Stimulated activated CD8-positive, alpha-beta memory T cell treated with anti-CD3 and anti-CD28 coated beads, Interleukin-15, amount 100 ng/mL, for 24 hours (primary cell): ENCODE results near the gene BBOX1.
"Not testable (repeated sequence)": the region's sequence is repeated elsewhere in the genome, so short reads cannot be mapped to it uniquely, and the experiment has no call there.

Source experiments
- DNase-seq: peaks from one replicate; pipeline ENCODE4 v3.0.0-alpha.2; 2020; ENCODE audit warnings: low read depth

BBOX1 gene

GRCh38 chr11:27084518-27084917, 43.9 kb downstream of the BBOX1 start:
- DNase-seq, result no peak

GRCh38 chr11:27085111-27085510, 44.5 kb downstream of the BBOX1 start:
- no peak for DNase-seq

DNA sequence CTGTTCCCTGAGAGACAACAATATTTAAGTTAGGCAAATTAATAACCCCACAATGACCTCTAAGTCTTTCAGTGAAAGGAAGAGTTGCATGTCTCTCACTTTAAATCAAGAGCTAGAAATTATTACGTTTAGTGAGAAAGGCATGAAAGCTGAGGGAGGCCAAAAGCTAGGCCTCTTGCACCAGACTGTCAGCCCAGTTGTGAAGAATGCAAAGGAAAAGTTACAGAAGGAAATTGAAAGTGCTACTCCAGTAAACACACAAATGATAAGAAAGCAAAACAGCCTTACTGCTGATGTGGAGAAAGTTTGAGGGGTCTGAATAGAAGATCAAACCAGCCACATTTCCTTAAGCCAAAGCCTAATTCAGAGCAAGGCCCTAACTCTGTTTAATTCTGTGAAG, 45.0 kb downstream of the BBOX1 start:
- no peak for DNase-seq

- no peak for DNase-seq
These were observed 46.8 kb downstream of the BBOX1 start for GRCh38 chr11:27087432-27087831.

DNA sequence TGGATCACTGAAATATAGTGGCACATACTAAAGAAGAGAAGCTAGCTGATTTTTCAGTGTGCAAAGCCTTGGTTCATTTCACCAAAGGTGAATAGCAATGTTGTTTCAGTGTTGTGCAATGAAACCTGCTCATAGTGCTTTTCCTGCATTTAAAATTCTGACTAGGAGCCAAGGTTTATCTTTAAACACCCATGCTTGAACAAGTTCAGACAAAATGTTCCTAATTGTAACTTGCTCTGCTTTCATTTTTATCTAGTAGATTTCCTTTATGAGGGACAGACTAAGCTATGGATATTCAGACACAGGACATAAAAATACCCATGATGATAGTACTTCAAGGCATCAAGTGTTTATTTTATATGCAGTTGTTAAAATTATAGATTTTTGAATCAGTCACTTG, 47.7 kb downstream of the BBOX1 start:
- DNase-seq, result no peak

DNA sequence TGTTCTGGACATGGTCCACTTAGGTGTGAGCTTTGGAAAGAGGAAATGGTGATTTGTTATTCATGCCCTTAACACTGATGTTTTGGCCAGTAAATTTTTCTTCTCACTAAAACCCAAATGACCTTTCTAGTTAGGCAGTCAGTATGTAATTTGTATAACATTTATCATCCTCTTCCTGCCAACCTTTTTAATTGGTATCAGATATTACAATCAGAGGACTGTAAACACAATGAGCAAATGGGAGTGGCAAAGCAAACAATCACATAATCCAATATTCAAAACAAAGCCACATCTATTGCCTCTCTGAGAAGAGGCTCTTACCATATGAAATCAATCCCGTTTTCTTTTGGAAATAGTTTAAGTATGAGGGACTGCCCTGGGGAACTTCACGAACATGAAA, 49.1 kb downstream of the BBOX1 start:
- no peak for DNase-seq

DNA sequence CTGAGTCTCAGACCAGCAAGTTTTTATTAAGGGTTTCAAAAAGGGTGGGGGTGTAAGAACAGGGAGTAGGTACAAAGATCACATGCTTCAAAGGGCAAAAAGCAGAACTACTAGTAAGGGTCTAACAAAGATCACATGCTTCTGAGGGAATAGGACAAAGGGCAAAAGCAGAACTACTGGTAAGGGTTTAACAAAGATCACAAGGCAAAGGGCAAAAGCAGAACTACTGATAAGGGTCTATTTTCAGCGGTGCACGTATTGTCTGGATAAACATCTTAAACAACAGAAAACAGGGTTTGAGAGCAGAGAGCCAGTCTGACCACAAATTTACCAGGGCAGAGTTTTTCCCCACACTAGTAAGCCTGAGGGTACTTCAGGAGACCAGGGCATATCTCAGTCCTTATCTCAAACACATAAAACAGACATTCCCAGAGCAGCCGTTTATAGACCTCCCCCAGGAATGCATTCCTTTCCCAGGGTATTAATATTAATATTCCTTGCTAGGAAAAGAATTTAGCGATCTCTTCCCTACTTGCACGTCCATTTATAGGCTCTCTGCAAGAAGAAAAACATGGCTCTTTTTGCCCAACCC, 49.8 kb downstream of the BBOX1 start:
- not testable (repeated sequence) for DNase-seq

- DNase-seq, result no peak
These were observed 53.5 kb downstream of the BBOX1 start for GRCh38 chr11:27094120-27094519.

DNA sequence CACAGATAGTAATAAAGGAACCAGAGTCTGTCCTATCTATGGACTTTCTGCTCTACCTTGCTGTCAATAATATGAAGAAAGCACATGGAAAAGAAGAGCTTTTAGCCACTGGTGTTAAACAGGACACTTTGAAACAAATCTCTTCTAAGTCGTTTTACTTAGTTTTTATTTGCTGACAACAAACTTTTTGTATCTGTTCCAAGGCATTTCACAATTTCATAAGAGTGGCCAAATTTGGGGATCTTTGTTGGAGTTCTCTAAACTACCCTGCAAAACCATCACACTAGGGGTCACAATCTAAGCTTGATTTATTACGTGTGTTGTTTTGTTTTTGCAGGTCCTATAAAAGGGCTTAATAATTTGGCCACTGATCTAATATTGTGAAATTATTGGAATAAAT, 54.4 kb downstream of the BBOX1 start:
- DNase-seq, result no peak

- no peak for DNase-seq
These were observed 55.3 kb downstream of the BBOX1 start for GRCh38 chr11:27095887-27096286.

DNA sequence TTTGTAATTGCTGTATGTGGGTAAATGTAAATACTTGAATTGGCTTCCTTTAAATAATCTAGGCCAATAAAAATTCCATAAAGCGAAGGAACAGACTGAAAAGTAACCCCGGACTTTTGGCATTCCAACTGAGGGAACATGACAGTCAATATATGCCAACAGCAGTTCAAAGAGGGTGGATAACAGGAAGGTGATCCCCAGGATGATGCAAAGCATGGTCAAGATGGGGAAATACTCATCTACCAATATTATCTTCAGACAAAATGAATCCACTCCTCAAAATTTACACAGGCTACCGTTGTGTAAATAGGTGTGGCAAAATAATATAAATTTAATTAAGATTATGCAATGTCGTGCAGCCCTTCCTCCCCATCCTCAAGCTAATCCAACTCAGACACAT, 56.9 kb downstream of the BBOX1 start:
- DNase-seq, result no peak

- DNase-seq, result no peak
These were observed 59.9 kb downstream of the BBOX1 start for GRCh38 chr11:27100534-27100933.

GRCh38 chr11:27107548-27107947, 66.9 kb downstream of the BBOX1 start:
- no peak for DNase-seq

GRCh38 chr11:27108809-27109208, 68.2 kb downstream of the BBOX1 start:
- DNase-seq, result no peak

DNA sequence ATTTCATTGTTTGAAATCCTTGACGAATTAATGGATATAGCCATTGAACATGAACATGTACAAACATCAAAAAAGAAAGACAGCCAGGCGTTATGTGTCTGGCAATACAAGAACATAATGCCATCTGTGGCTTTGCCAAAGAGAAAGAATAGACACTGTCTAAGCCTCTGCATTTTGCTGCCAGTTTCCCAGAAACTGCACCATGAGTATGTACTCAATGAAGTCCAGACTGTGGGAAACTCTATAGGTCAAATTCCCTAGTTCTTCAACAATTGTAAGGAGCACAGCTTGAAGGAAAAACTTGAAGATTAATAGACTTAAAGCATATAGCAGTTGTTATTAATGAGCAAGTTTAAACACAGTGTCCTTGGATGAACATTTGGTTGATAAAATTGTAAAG, 71.3 kb downstream of the BBOX1 start:
- DNase-seq, result no peak

DNA sequence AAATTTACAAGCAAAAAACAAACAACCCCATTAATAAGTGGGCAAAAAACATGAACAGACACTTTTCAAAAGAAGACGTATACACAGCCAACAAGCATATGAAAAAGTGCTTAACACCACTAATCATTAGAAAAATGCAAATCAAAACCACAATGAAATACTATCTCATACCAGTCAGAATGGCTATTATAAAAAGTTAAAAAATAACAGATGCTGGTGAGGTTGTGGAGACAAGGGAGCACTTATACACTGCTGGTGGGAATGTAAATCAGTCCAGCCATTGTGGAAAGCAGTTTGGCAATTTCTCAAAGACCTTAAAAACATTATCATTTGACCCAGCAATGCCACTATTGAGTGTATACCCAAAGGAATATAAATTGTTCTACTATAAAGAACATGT, 72.3 kb downstream of the BBOX1 start:
- DNase-seq, result no peak

GRCh38 chr11:27115051-27115650, 74.5 kb downstream of the BBOX1 start:
- no peak for DNase-seq

- DNase-seq, result no peak
These were observed 76.1 kb downstream of the BBOX1 start for GRCh38 chr11:27116684-27117083.

GRCh38 chr11:27118371-27118770, 77.8 kb downstream of the BBOX1 start:
- no peak for DNase-seq

- DNase-seq, result no peak
These were observed 78.3 kb downstream of the BBOX1 start for GRCh38 chr11:27118949-27119348.

DNA sequence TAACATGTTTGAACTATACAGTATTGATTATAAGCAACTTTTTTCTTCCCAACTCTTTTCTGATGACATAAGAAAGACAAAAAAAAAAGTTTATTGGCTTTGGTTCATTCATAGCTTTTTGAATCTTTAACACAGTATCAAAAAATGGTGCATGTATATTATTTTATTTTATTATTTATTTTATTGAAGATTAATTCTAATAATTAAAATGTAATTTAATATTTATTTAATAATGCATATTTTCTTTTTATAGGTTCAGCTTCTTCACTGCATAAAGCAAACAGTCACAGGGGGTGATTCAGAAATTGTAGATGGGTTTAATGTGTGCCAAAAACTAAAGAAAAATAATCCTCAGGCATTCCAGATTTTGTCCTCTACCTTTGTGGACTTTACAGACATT, 78.8 kb downstream of the BBOX1 start:
- no peak for DNase-seq

DNA sequence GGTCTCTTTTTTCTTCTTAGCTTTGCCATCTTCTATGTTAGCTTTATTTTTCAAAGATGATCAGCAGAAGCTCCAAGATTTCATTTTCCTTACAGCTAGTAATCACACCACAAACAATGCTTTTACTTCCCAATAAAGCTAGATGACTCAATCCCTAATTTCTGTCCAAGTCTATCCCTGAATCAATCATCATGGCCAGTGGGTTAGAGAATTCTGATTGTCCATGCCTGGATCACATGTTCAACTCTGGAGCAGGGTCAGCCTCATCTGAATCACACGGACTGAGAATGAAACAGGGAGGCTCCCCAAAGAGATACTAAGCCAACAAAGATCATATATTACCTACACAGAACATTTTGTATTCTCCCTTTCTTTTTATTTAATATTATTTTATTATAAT, 79.6 kb downstream of the BBOX1 start:
- DNase-seq, result no peak

- no peak for DNase-seq
These were observed 81.4 kb downstream of the BBOX1 start for GRCh38 chr11:27122001-27122400.

DNA sequence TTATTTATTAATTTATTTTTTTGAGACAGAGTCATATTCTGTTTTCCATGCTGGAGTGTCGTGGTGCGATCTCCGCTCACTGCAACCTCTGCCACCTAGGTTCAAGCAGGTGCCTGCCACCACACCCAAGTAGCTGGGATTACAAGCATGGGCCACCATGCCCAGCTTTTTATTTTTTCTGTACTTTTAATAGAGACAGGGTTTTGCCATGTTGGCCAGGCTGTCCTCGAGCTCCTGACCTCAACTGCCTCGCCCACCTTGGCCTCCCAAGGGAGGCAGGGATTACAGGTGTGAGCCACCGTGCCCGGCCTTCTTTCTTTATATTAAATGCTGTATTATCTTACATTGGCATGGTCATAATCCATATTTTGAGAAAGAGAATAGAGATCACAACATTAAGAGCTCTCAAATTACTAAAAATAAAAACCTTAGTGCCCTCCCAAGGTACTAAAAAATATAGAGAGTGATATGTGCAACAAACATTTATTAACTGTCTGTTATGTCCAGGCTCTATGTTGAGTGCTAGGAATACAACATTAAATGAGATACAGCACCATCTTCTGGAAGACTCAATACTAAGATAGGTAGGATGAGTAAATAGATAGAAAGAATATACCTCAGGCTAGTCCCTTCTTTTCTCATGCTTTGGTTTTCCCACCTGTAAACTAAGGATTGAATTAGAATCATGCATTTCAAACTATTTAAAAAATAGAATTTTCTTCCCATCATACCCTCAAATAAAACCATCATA, 84.1 kb downstream of the BBOX1 start:
- DNase-seq, result no peak
